Measurements from ENCODE around the gene AACS. TPM values are rescaled to one million over a fixed set of nuclear protein-coding genes. Genes with fewer than 3 reads are reported as not detected.

The AACS gene
- total RNA-seq, 4 donors from 2014 or later = 29.4 to 46.6 (median 37.1) TPM

GRCh38 chr12:125151284-125151683 lies 86.0 kb downstream of the AACS start:
- no peak for DNase-seq
- no peak overlapping the region for H3K4me3 ChIP-seq
- TF ChIP-seq POLR2A (IDR thresholded peaks at IDR 0.05) (no peak), CTCF (IDR thresholded peaks at IDR 0.05) (no peak)
- no peaks in the 10 kb centered on the region for H3K4me1 ChIP-seq
- no peaks in the 10 kb centered on the region for H3K27me3 ChIP-seq
- H3K9me3 ChIP-seq = no peaks in the 10 kb centered on the region
- H3K27ac ChIP-seq = no peak overlapping the region
- no peaks in the 10 kb centered on the region for H3K36me3 ChIP-seq

GRCh38 chr12:125152463-125152862 lies 87.2 kb downstream of the AACS start:
- H3K4me1 ChIP-seq = no peaks in the 10 kb centered on the region
- no peak for DNase-seq
- TF ChIP-seq POLR2A (IDR thresholded peaks at IDR 0.05) (no peak), CTCF (IDR thresholded peaks at IDR 0.05) (no peak)
- no peak overlapping the region for H3K4me3 ChIP-seq
- H3K9me3 ChIP-seq = no peaks in the 10 kb centered on the region
- no peak overlapping the region for H3K27ac ChIP-seq
- no peaks in the 10 kb centered on the region for H3K27me3 ChIP-seq
- H3K36me3 ChIP-seq = no peaks in the 10 kb centered on the region

GRCh38 chr12:125155366-125155765 lies 90.1 kb downstream of the AACS start:
- H3K27ac ChIP-seq = no peak overlapping the region
- DNase-seq = no peak
- H3K36me3 ChIP-seq = no peaks in the 10 kb centered on the region
- no peaks in the 10 kb centered on the region for H3K4me1 ChIP-seq
- H3K27me3 ChIP-seq = no peaks in the 10 kb centered on the region
- H3K9me3 ChIP-seq = no peaks in the 10 kb centered on the region
- no peak overlapping the region for H3K4me3 ChIP-seq
- TF ChIP-seq CTCF (IDR thresholded peaks at IDR 0.05) = no peak
- no peak for TF ChIP-seq POLR2A (IDR thresholded peaks at IDR 0.05)

- Histone ChIP-seq H3K27ac (no peak overlapping the region), H3K9me3 (no peaks in the 10 kb centered on the region), H3K4me3 (no peak overlapping the region), H3K36me3 (no peaks in the 10 kb centered on the region), H3K27me3 (no peaks in the 10 kb centered on the region), H3K4me1 (no peaks in the 10 kb centered on the region)
- TF ChIP-seq CTCF (IDR thresholded peaks at IDR 0.05) (no peak), POLR2A (IDR thresholded peaks at IDR 0.05) (no peak)
- no peak for DNase-seq
Observed at GRCh38 chr12:125157177-125157576, 91.9 kb downstream of the AACS start.

- Histone ChIP-seq H3K27ac (no peak overlapping the region), H3K4me1 (no peaks in the 10 kb centered on the region), H3K27me3 (no peaks in the 10 kb centered on the region), H3K4me3 (no peak overlapping the region), H3K36me3 (no peaks in the 10 kb centered on the region), H3K9me3 (no peaks in the 10 kb centered on the region)
- DNase-seq = no peak
- TF ChIP-seq CTCF (IDR thresholded peaks at IDR 0.05) = no peak
- TF ChIP-seq POLR2A (IDR thresholded peaks at IDR 0.05) = no peak
Observed at GRCh38 chr12:125159702-125160101, 94.5 kb downstream of the AACS start.

GRCh38 chr12:125160281-125160955 lies 95.2 kb downstream of the AACS start:
- H3K36me3 ChIP-seq = no peaks in the 10 kb centered on the region
- H3K4me1 ChIP-seq = no peaks in the 10 kb centered on the region
- TF ChIP-seq POLR2A (IDR thresholded peaks at IDR 0.05) (no peak), CTCF (IDR thresholded peaks at IDR 0.05) (no peak)
- DNase-seq = no peak
- H3K9me3 ChIP-seq = no peaks in the 10 kb centered on the region
- no peak overlapping the region for H3K27ac ChIP-seq
- no peak overlapping the region for H3K4me3 ChIP-seq
- H3K27me3 ChIP-seq = no peaks in the 10 kb centered on the region
